WTC11 (cell line): ENCODE measurements around the gene SYT1. TPM values are rescaled to one million over a fixed set of nuclear protein-coding genes. Genes with fewer than 3 reads are reported as not detected.

Experiments
- ATAC-seq: fragments of 200-7000 bp; cut with Tn5 transposase; 2 replicates; pipeline ENCODE4 v1.10.0; 2021; ENCODE audit warnings: mild to moderate bottlenecking, moderate library complexity
- CTCF ChIA-PET: fragments of 300-600 bp; sonication (Branson Sonifier 250); formaldehyde crosslinking; loops from one replicate; lab custom pipeline; 2021; ENCODE audit warnings: antibody characterized with exemption; lab: Charles Lee
- POLR2A ChIA-PET: fragments of 350-600 bp; sonication (Branson Sonifier 250); formaldehyde crosslinking; loops from one replicate; lab custom pipeline; 2021; ENCODE audit warnings: antibody characterized with exemption; lab: Charles Lee
- DNase-seq: peaks from one replicate; pipeline ENCODE4 v3.0.0; 2021; ENCODE audit warnings: low spot score
- H3K27ac Mint-ChIP-seq: 2 replicates; pipeline ENCODE4 v1.8.0; 2021; ENCODE audit warnings: mixed read lengths
- H3K27me3 Mint-ChIP-seq: 2 replicates; pipeline ENCODE4 v1.8.0; 2021; ENCODE audit warnings: low read depth, mild to moderate bottlenecking, moderate library complexity, mixed read lengths
- H3K36me3 Mint-ChIP-seq: 2 replicates; pipeline ENCODE4 v1.8.0; 2021; ENCODE audit warnings: mixed read lengths
- H3K4me1 Mint-ChIP-seq: 2 replicates; pipeline ENCODE4 v1.8.0; 2022; ENCODE audit warnings: mixed read lengths
- H3K4me3 Mint-ChIP-seq: 2 replicates; pipeline ENCODE4 v1.8.0; 2021; ENCODE audit warnings: mild to moderate bottlenecking, moderate library complexity, mixed read lengths
- H3K9me3 Mint-ChIP-seq: 2 replicates; pipeline ENCODE4 v1.8.0; 2021; ENCODE audit warnings: mixed read lengths
- ATF1 ChIP-seq: sonication (generic); formaldehyde crosslinking; IDR thresholded peaks from 2 replicates; pipeline ENCODE4 v1.8.1; 2023; ENCODE audit warnings: mild to moderate bottlenecking, moderate library complexity, missing genetic modification reagents
- CREM ChIP-seq: sonication (generic); formaldehyde crosslinking; IDR thresholded peaks from 2 replicates; pipeline ENCODE4 v1.8.1; 2022; ENCODE audit warnings: mild to moderate bottlenecking, missing genetic modification reagents, moderate library complexity
- EMX1 ChIP-seq: fragments of 250-450 bp; sonication (Bioruptor Pico); IDR thresholded peaks from 2 replicates; pipeline ENCODE4 v1.8.0; 2021; ENCODE audit warnings: mild to moderate bottlenecking
- ESRRA ChIP-seq: sonication (generic); formaldehyde crosslinking; IDR thresholded peaks from 2 replicates; pipeline ENCODE4 v1.8.1; 2022; ENCODE audit warnings: mild to moderate bottlenecking, missing genetic modification reagents, borderline replicate concordance
- ETV6 ChIP-seq: sonication (generic); formaldehyde crosslinking; IDR thresholded peaks from 2 replicates; pipeline ENCODE4 v1.8.1; 2022; ENCODE audit warnings: mild to moderate bottlenecking, missing genetic modification reagents
- FOXK1 ChIP-seq: sonication (generic); formaldehyde crosslinking; IDR thresholded peaks from 2 replicates; pipeline ENCODE4 v1.8.0; 2022; ENCODE audit warnings: mild to moderate bottlenecking, moderate library complexity, missing genetic modification reagents
- JAZF1 ChIP-seq: fragments of 250-450 bp; sonication (Bioruptor Pico); IDR thresholded peaks from 2 replicates; pipeline ENCODE4 v1.9.0; 2021; ENCODE audit warnings: moderate library complexity, mild to moderate bottlenecking, inconsistent platforms
- KAT7 ChIP-seq: sonication (generic); formaldehyde crosslinking; IDR thresholded peaks from 2 replicates; pipeline ENCODE4 v1.8.1; 2023; ENCODE audit warnings: missing genetic modification reagents, mild to moderate bottlenecking, borderline replicate concordance
- MYBL2 ChIP-seq: sonication (generic); formaldehyde crosslinking; IDR thresholded peaks from 2 replicates; pipeline ENCODE4 v1.8.1; 2023; ENCODE audit warnings: mild to moderate bottlenecking, moderate library complexity, missing genetic modification reagents
- NFATC4 ChIP-seq: fragments of 250-450 bp; sonication (Bioruptor Pico); IDR thresholded peaks from 2 replicates; pipeline ENCODE4 v1.9.0; 2021; ENCODE audit warnings: mild to moderate bottlenecking
- NFE2L1 ChIP-seq: sonication (generic); formaldehyde crosslinking; IDR thresholded peaks from 2 replicates; pipeline ENCODE4 v1.8.1; 2023; ENCODE audit warnings: missing genetic modification reagents
- NFYB ChIP-seq: sonication (generic); formaldehyde crosslinking; conservative IDR thresholded peaks from 2 replicates; pipeline ENCODE4 v1.8.0; 2022; ENCODE audit warnings: low read depth, missing genetic modification reagents
- OVOL2 ChIP-seq: fragments of 250-450 bp; sonication (Bioruptor Pico); IDR thresholded peaks from 2 replicates; pipeline ENCODE4 v1.9.0; 2021; ENCODE audit warnings: mild to moderate bottlenecking, borderline replicate concordance
- RORB ChIP-seq: fragments of 250-450 bp; sonication (Bioruptor Pico); IDR thresholded peaks from 2 replicates; pipeline ENCODE4 v1.9.0; 2021; ENCODE audit warnings: mild to moderate bottlenecking
- TCF7 ChIP-seq: sonication (generic); formaldehyde crosslinking; IDR thresholded peaks from 2 replicates; pipeline ENCODE4 v1.8.0; 2022; ENCODE audit warnings: mild to moderate bottlenecking, low read depth, missing genetic modification reagents, moderate library complexity
- TEAD4 ChIP-seq: sonication (generic); formaldehyde crosslinking; IDR thresholded peaks from 2 replicates; pipeline ENCODE4 v1.8.0; 2022; ENCODE audit warnings: mild to moderate bottlenecking, missing genetic modification reagents
- ZNF263 ChIP-seq: sonication (generic); formaldehyde crosslinking; IDR thresholded peaks from 2 replicates; pipeline ENCODE4 v1.8.1; 2022; ENCODE audit warnings: low read depth, mild to moderate bottlenecking, moderate library complexity, missing genetic modification reagents
- total RNA-seq: library from RNA; stranded (reverse); gene quantifications from 3 replicates; pipeline ENCODE4 v1.2.3, GENCODE V29; 2021
- TF ChIP-seq, protein P1 (sequence below): sonication (generic); formaldehyde crosslinking; IDR thresholded peaks from 2 replicates; pipeline ENCODE4 v1.8.0; 2023; ENCODE audit warnings: missing genetic modification reagents, mild to moderate bottlenecking, borderline replicate concordance
- TF ChIP-seq, protein P2 (sequence below): sonication (generic); formaldehyde crosslinking; IDR thresholded peaks from 2 replicates; pipeline ENCODE4 v1.8.0; 2022; ENCODE audit warnings: mild to moderate bottlenecking, missing genetic modification reagents
- TF ChIP-seq, protein P3 (sequence below): sonication (generic); formaldehyde crosslinking; IDR thresholded peaks from 2 replicates; pipeline ENCODE4 v1.8.0; 2022; ENCODE audit warnings: mild to moderate bottlenecking, missing genetic modification reagents
- TF ChIP-seq, protein P4 (sequence below): sonication (generic); formaldehyde crosslinking; IDR thresholded peaks from 2 replicates; pipeline ENCODE4 v1.8.1; 2022; ENCODE audit warnings: low read depth, mild to moderate bottlenecking, moderate library complexity, missing genetic modification reagents, borderline replicate concordance
- TF ChIP-seq, protein P5 (sequence below): fragments of 250-450 bp; sonication (Bioruptor Pico); IDR thresholded peaks from 2 replicates; pipeline ENCODE4 v1.8.0; 2021; ENCODE audit warnings: mild to moderate bottlenecking

The SYT1 gene
- total RNA-seq, 1 experiment from 2014 or later, result 45.2 TPM

DNA sequence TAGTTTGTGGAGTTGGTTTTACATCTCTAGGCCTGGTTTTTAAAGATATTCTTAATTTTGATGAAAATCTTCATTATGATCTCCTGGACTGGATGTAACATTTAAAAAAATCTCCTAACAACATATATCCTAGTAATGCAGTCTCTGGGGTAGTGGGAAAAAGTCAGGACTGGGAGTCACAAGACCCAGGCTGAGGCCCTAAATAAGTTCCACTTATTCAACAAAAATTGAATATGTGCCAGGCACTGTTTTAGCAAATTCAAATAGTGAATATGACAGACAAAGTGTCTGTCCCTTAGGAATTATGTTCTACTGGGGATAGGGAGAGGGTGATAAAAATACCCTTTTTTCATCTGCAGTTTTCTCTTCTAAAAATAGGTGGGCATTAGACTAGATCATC, 577.8 kb downstream of the SYT1 start:
- ChIA-PET POLR2A (interaction anchor here (0.5 kb wide), 1 partner anchor 302 kb away, joined by 4 read pairs; no protein-coding TSS in a partner anchor), CTCF (interaction anchor here (1.6 kb wide), 1 partner anchor 105 kb away, joined by 3 read pairs; no protein-coding TSS in a partner anchor)
- Mint-ChIP-seq H3K27me3 (no peaks in the 10 kb centered on the region), H3K4me1 (peaks cover 14% of the 10 kb centered on the region), H3K4me3 (no peak overlapping the region), H3K27ac (no peak overlapping the region), H3K36me3 (peaks cover 15% of the 10 kb centered on the region), H3K9me3 (peaks cover 3% of the 10 kb centered on the region)
- no peak for ATAC-seq
- TF ChIP-seq TEAD4 (CRISPR knock-in tag), result no peak
- TF ChIP-seq KAT7 (CRISPR knock-in tag), result no peak
- no peak for TF ChIP-seq FOXK1 (CRISPR knock-in tag)
- no peak for TF ChIP-seq NFATC4 (CRISPR knock-in tag)
- TF ChIP-seq, protein P1, sequence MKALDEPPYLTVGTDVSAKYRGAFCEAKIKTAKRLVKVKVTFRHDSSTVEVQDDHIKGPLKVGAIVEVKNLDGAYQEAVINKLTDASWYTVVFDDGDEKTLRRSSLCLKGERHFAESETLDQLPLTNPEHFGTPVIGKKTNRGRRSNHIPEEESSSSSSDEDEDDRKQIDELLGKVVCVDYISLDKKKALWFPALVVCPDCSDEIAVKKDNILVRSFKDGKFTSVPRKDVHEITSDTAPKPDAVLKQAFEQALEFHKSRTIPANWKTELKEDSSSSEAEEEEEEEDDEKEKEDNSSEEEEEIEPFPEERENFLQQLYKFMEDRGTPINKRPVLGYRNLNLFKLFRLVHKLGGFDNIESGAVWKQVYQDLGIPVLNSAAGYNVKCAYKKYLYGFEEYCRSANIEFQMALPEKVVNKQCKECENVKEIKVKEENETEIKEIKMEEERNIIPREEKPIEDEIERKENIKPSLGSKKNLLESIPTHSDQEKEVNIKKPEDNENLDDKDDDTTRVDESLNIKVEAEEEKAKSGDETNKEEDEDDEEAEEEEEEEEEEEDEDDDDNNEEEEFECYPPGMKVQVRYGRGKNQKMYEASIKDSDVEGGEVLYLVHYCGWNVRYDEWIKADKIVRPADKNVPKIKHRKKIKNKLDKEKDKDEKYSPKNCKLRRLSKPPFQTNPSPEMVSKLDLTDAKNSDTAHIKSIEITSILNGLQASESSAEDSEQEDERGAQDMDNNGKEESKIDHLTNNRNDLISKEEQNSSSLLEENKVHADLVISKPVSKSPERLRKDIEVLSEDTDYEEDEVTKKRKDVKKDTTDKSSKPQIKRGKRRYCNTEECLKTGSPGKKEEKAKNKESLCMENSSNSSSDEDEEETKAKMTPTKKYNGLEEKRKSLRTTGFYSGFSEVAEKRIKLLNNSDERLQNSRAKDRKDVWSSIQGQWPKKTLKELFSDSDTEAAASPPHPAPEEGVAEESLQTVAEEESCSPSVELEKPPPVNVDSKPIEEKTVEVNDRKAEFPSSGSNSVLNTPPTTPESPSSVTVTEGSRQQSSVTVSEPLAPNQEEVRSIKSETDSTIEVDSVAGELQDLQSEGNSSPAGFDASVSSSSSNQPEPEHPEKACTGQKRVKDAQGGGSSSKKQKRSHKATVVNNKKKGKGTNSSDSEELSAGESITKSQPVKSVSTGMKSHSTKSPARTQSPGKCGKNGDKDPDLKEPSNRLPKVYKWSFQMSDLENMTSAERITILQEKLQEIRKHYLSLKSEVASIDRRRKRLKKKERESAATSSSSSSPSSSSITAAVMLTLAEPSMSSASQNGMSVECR (CRISPR knock-in tag), result no peak
- TF ChIP-seq TCF7 (CRISPR knock-in tag), result no peak
- no peak for TF ChIP-seq EMX1 (CRISPR knock-in tag)
- no peak for TF ChIP-seq ATF1 (CRISPR knock-in tag)
- no peak for TF ChIP-seq ETV6 (CRISPR knock-in tag)
- no peak for TF ChIP-seq ZNF263 (CRISPR knock-in tag)
- TF ChIP-seq, protein P2, sequence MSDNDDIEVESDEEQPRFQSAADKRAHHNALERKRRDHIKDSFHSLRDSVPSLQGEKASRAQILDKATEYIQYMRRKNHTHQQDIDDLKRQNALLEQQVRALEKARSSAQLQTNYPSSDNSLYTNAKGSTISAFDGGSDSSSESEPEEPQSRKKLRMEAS (CRISPR knock-in tag), result no peak
- TF ChIP-seq CREM (CRISPR knock-in tag), result no peak
- no peak for TF ChIP-seq MYBL2
- TF ChIP-seq NFE2L1 (CRISPR knock-in tag), result no peak
- no peak for TF ChIP-seq JAZF1 (CRISPR knock-in tag)
- TF ChIP-seq, protein P3, sequence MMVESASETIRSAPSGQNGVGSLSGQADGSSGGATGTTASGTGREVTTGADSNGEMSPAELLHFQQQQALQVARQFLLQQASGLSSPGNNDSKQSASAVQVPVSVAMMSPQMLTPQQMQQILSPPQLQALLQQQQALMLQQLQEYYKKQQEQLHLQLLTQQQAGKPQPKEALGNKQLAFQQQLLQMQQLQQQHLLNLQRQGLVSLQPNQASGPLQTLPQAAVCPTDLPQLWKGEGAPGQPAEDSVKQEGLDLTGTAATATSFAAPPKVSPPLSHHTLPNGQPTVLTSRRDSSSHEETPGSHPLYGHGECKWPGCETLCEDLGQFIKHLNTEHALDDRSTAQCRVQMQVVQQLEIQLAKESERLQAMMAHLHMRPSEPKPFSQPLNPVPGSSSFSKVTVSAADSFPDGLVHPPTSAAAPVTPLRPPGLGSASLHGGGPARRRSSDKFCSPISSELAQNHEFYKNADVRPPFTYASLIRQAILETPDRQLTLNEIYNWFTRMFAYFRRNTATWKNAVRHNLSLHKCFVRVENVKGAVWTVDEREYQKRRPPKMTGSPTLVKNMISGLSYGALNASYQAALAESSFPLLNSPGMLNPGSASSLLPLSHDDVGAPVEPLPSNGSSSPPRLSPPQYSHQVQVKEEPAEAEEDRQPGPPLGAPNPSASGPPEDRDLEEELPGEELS (CRISPR knock-in tag), result no peak
- no peak for DNase-seq

DNA sequence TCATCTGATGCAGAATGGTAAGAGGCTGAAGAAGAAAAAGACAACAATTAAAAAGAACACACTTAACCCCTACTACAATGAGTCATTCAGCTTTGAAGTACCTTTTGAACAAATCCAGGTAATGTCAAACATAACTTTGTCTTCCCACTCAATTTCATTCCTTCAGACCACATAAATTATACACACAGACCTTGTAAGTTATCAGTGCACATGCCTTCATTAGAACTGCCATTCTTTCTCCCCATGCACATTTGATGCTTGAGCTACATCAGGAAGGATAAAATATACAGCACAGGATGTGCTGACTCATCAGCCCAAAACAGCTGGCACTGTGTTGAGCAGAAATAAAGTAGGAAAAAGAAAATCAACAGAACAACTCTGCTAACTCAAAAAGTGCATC, 579.5 kb downstream of the SYT1 start:
- ChIA-PET POLR2A (no interaction called here), CTCF (no interaction called here)
- H3K4me3 Mint-ChIP-seq, result no peak overlapping the region
- DNase-seq (no peak), ATAC-seq (no peak)
- H3K36me3 Mint-ChIP-seq, result peaks cover 15% of the 10 kb centered on the region
- H3K27ac Mint-ChIP-seq, result peak overlapping the region; percentile 7; the same call in 1 of the 2 replicates
- TF ChIP-seq NFYB (no peak), ESRRA (no peak), RORB (CRISPR knock-in tag) (no peak), OVOL2 (CRISPR knock-in tag) (no peak)
- TF ChIP-seq, protein P4, sequence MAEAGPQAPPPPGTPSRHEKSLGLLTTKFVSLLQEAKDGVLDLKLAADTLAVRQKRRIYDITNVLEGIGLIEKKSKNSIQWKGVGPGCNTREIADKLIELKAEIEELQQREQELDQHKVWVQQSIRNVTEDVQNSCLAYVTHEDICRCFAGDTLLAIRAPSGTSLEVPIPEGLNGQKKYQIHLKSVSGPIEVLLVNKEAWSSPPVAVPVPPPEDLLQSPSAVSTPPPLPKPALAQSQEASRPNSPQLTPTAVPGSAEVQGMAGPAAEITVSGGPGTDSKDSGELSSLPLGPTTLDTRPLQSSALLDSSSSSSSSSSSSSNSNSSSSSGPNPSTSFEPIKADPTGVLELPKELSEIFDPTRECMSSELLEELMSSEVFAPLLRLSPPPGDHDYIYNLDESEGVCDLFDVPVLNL (CRISPR knock-in tag), result no peak
- TF ChIP-seq, protein P5, sequence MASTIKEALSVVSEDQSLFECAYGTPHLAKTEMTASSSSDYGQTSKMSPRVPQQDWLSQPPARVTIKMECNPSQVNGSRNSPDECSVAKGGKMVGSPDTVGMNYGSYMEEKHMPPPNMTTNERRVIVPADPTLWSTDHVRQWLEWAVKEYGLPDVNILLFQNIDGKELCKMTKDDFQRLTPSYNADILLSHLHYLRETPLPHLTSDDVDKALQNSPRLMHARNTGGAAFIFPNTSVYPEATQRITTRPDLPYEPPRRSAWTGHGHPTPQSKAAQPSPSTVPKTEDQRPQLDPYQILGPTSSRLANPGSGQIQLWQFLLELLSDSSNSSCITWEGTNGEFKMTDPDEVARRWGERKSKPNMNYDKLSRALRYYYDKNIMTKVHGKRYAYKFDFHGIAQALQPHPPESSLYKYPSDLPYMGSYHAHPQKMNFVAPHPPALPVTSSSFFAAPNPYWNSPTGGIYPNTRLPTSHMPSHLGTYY, result no peak
- no peaks in the 10 kb centered on the region for H3K27me3 Mint-ChIP-seq
- H3K4me1 Mint-ChIP-seq, result peaks cover 10% of the 10 kb centered on the region
- peaks cover 3% of the 10 kb centered on the region for H3K9me3 Mint-ChIP-seq
